Neuronal stem cell (in vitro differentiated cells): Measurements from ENCODE around the gene KCTD16.

Experiments used
- DNase-seq: peaks from one replicate; pipeline ENCODE4 v3.0.0-alpha.2; 2013; ENCODE audit warnings: low spot score
- H2AFZ ChIP-seq: one replicate; pipeline ENCODE4 v1.6.1; 2013; ENCODE audit warnings: mild to moderate bottlenecking, low read length, inconsistent platforms
- H2AK5ac ChIP-seq: 2 replicates; pipeline ENCODE4 v1.6.1; 2013; ENCODE audit warnings: low read depth, mild to moderate bottlenecking, inconsistent platforms, low read length, moderate library complexity, mixed read lengths
- H2BK120ac ChIP-seq: 2 replicates; pipeline ENCODE4 v1.6.1; 2013; ENCODE audit warnings: low read depth, mild to moderate bottlenecking, inconsistent platforms, low read length, moderate library complexity, mixed read lengths
- H2BK12ac ChIP-seq: one replicate; pipeline ENCODE4 v1.6.1; 2013; ENCODE audit warnings: low read length, inconsistent platforms
- H2BK15ac ChIP-seq: 2 replicates; pipeline ENCODE4 v1.6.1; 2013; ENCODE audit warnings: mild to moderate bottlenecking, low read length, inconsistent platforms, mixed read lengths
- H2BK5ac ChIP-seq: one replicate; pipeline ENCODE4 v1.6.1; 2013; ENCODE audit warnings: inconsistent platforms, mild to moderate bottlenecking, low read length, moderate library complexity
- H3K14ac ChIP-seq: one replicate; pipeline ENCODE4 v1.6.1; 2013; ENCODE audit warnings: low read length, inconsistent platforms
- H3K18ac ChIP-seq: 2 replicates; pipeline ENCODE4 v1.6.1; 2013; ENCODE audit warnings: low read length, inconsistent platforms
- H3K23ac ChIP-seq: 2 replicates; pipeline ENCODE4 v1.6.1; 2013; ENCODE audit warnings: low read depth, mild to moderate bottlenecking, mixed read lengths, low read length, inconsistent platforms; ENCODE audit not compliant: poor library complexity
- H3K27ac ChIP-seq: replicated peaks from 3 replicates; pipeline ENCODE4 v1.5.1; 2013; ENCODE audit warnings: low read length, inconsistent platforms
- H3K27me3 ChIP-seq, 3 experiments: 2 replicates each; pipeline ENCODE4 v1.6.1; 2013; ENCODE audit warnings: low read length in 3 of 3, mild to moderate bottlenecking in 2 of 3, inconsistent platforms in 1 of 3, low read depth in 1 of 3, mixed read lengths in 1 of 3, moderate library complexity in 1 of 3; ENCODE audit not compliant: control insufficient read depth in 3 of 3, insufficient read depth in 3 of 3
- H3K36me3 ChIP-seq, 2 donors: replicated peaks in 1 of 2; 2 replicates each; pipeline ENCODE4 v1.6.1; 2013; ENCODE audit warnings: low read length in 2 of 2; ENCODE audit not compliant: control insufficient read depth in 2 of 2, insufficient read depth in 2 of 2
- H3K4ac ChIP-seq: 2 replicates; pipeline ENCODE4 v1.6.1; 2013; ENCODE audit warnings: inconsistent platforms, mild to moderate bottlenecking, low read length, moderate library complexity
- H3K4me1 ChIP-seq, 2 donors: 1 replicate in 1 of 2; 2 replicates in 1 of 2; pipeline ENCODE4 v1.6.1; 2013; ENCODE audit warnings: low read length in 2 of 2, low read depth in 1 of 2; ENCODE audit not compliant: control insufficient read depth in 2 of 2, insufficient read depth in 1 of 2
- H3K4me2 ChIP-seq: one replicate; pipeline ENCODE4 v1.6.1; 2013; ENCODE audit warnings: mild to moderate bottlenecking, low read length, inconsistent platforms; ENCODE audit not compliant: insufficient read depth, poor library complexity, severe bottlenecking
- H3K4me3 ChIP-seq, 2 donors: 2 replicates each; pipeline ENCODE4 v1.5.1; 2013; ENCODE audit warnings: low read length in 2 of 2, mild to moderate bottlenecking in 2 of 2, inconsistent platforms in 1 of 2, moderate library complexity in 1 of 2
- H3K79me1 ChIP-seq: one replicate; pipeline ENCODE4 v1.6.1; 2013; ENCODE audit warnings: low read depth, mild to moderate bottlenecking, inconsistent platforms, low read length, moderate library complexity
- H3K9ac ChIP-seq: one replicate; pipeline ENCODE4 v1.6.1; 2013; ENCODE audit warnings: mild to moderate bottlenecking, low read depth, low read length, inconsistent platforms; ENCODE audit not compliant: poor library complexity
- H3K9me3 ChIP-seq, 2 donors: replicated peaks in 1 of 2; 2 replicates each; pipeline versions ENCODE3 to v1.6.1; 2013; ENCODE audit warnings: low read length in 2 of 2, mild to moderate bottlenecking in 2 of 2, inconsistent platforms in 1 of 2, low read depth in 1 of 2, mixed read lengths in 1 of 2, moderate library complexity in 1 of 2; ENCODE audit not compliant: control insufficient read depth in 2 of 2, insufficient read depth in 1 of 2
- H4K8ac ChIP-seq: one replicate; pipeline ENCODE4 v1.6.1; 2013; ENCODE audit warnings: low read depth, mild to moderate bottlenecking, inconsistent platforms, low read length, moderate library complexity
- H4K91ac ChIP-seq: one replicate; pipeline ENCODE4 v1.6.1; 2013; ENCODE audit warnings: low read length, low read depth, mild to moderate bottlenecking, inconsistent platforms; ENCODE audit not compliant: poor library complexity
- WGBS, 2 donors: extraction: QIAGEN DNeasy Blood & Tissue Kit; methylation state at CpG; one replicate each; pipeline ENCODE4 v1.1.7; 2013; ENCODE audit warnings: missing lambda C conversion rate in 2 of 2, mixed read lengths in 1 of 2; ENCODE audit not compliant: insufficient read length in 2 of 2, insufficient replicate concordance in 1 of 2; ENCODE audit errors: extremely low coverage in 2 of 2; 5-methylcytosine and 5-hydroxymethylcytosine counted together

The KCTD16 gene

DNA sequence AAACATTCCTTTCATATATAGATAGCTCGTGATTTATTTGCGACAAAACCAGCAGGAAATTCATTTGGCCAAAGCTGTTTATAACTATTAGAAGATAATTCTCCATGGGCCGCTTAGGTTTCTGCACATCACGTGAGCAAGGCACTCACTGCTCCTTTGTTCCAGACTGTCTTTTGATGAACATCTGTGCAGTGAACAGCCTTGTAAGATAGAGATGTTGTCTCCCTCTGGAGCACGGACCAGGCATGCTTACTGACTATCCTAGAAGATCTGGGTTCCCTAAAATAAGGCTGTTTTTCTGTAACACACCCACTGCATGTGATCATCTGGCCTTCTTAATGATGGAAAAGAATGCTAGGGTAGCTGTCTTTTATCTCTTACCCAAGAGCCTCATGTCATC, 31.1 kb upstream of the KCTD16 start:
- Histone ChIP-seq H2BK120ac (no peak overlapping the region), H3K4me3 (no peak overlapping the region), H3K36me3 (no peaks in the 10 kb centered on the region), H3K79me1 (no peaks in the 10 kb centered on the region), H2BK12ac (no peak overlapping the region), H3K4me2 (no peak overlapping the region), H2AFZ (no peak overlapping the region), H3K23ac (no peak overlapping the region), H3K18ac (no peak overlapping the region), H2AK5ac (no peak overlapping the region), H2BK5ac (no peak overlapping the region), H3K27me3 (no peaks in the 10 kb centered on the region), H4K91ac (no peak overlapping the region), H3K27ac (no peak overlapping the region), H2BK15ac (no peak overlapping the region), H3K4ac (no peak overlapping the region), H4K8ac (no peak overlapping the region), H3K9me3 (no peaks in the 10 kb centered on the region), H3K14ac (no peak overlapping the region), H3K4me1 (peaks cover 0 to 6% of the 10 kb centered on the region in 2 donors), H3K9ac (no peak overlapping the region)
- WGBS, 2 donors, result no CpG with 5 or more reads among the region's 5 CpGs
- DNase-seq, result no peak

DNA sequence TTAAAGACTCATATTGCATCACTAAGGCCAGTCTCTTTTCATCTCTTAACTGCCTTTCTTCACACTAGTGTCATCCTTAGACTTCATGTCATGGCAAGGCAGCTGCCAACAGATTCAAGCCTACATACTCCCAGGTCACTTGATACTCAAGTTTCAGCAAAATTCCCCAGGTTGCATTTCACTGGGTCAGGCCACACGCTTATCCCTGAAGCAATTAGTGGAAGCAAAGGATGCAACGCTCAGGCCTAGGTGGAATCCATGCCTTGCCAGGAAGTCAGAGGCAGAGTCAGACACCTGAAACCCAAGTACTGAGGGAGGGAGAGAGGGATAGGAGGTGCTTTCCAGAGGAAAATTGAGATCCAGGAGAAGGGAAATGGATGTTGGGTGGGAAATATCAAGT, 29.1 kb upstream of the KCTD16 start:
- H3K4me1 ChIP-seq, result peaks cover 0 to 6% of the 10 kb centered on the region in 2 donors
- H3K4me3 ChIP-seq, result no peak overlapping the region
- H3K79me1 ChIP-seq, result no peaks in the 10 kb centered on the region
- no peak overlapping the region for H3K27ac ChIP-seq
- no peak overlapping the region for H2BK15ac ChIP-seq
- no peak overlapping the region for H2BK120ac ChIP-seq
- no CpG with 5 or more reads among the region's 2 CpGs for WGBS, 2 donors
- no peak overlapping the region for H2BK5ac ChIP-seq
- H3K9ac ChIP-seq, result no peak overlapping the region
- H3K27me3 ChIP-seq, result no peaks in the 10 kb centered on the region
- no peak overlapping the region for H3K4me2 ChIP-seq
- H2AFZ ChIP-seq, result peak overlapping the region; percentile 57
- no peak overlapping the region for H4K91ac ChIP-seq
- no peak overlapping the region for H4K8ac ChIP-seq
- no peak overlapping the region for H2AK5ac ChIP-seq
- no peak overlapping the region for H3K23ac ChIP-seq
- DNase-seq, result no peak
- no peak overlapping the region for H3K4ac ChIP-seq
- H3K9me3 ChIP-seq, result no peaks in the 10 kb centered on the region
- no peak overlapping the region for H2BK12ac ChIP-seq
- no peak overlapping the region for H3K14ac ChIP-seq
- no peak overlapping the region for H3K18ac ChIP-seq
- H3K36me3 ChIP-seq, result no peaks in the 10 kb centered on the region

DNA sequence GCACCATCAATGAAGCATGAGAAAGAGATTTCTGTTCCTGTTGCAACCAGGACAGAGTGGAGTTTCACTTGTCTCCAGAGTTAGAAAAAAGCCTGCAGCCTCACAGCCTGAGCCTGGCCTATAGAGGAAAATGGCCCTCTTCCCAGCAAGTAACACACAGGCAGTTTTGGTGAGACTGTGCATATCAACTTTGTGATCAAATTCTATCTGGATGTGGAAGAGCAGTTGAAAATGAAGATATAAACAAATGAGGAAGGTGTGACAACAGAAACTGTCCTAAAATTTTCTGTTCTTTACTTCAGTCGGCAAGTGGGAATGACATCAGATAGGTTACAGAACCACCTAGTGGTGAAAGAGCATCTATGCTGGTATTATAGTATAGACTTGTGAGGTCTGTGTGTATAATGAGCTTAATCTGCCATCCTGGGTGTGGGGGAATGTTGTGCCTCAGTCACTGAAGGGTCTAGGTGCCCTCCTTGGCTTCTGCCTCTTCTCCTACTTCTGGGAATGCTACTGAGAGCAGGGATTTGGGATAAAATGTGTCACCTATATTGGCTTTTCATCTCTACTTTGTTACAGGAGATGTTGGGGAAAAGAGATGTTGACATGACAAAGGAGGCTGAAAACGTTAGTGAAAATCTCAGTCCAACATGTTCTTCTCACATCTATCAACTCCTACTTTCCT, 28.4 kb upstream of the KCTD16 start:
- Histone ChIP-seq H3K4me3 (no peak overlapping the region), H3K18ac (no peak overlapping the region), H3K36me3 (no peaks in the 10 kb centered on the region), H2BK12ac (no peak overlapping the region), H4K8ac (no peak overlapping the region), H3K9me3 (no peaks in the 10 kb centered on the region), H3K23ac (no peak overlapping the region), H2BK15ac (no peak overlapping the region), H3K4me1 (peaks cover 0 to 6% of the 10 kb centered on the region in 2 donors), H4K91ac (no peak overlapping the region), H3K4ac (no peak overlapping the region), H2AFZ (peak overlapping the region; percentile 57), H2AK5ac (no peak overlapping the region), H2BK5ac (no peak overlapping the region), H3K79me1 (no peaks in the 10 kb centered on the region), H3K14ac (no peak overlapping the region), H3K27me3 (no peaks in the 10 kb centered on the region), H3K4me2 (no peak overlapping the region), H3K9ac (no peak overlapping the region), H2BK120ac (no peak overlapping the region), H3K27ac (no peak overlapping the region)
- DNase-seq, result no peak
- no CpG with 5 or more reads among the region's 2 CpGs for WGBS, 2 donors

- Histone ChIP-seq H4K91ac (no peak overlapping the region), H2BK120ac (no peak overlapping the region), H4K8ac (no peak overlapping the region), H3K23ac (no peak overlapping the region), H3K9me3 (no peaks in the 10 kb centered on the region), H3K4me2 (no peak overlapping the region), H2AFZ (peak overlapping the region; percentile 57), H3K14ac (no peak overlapping the region), H3K9ac (no peak overlapping the region), H2BK5ac (no peak overlapping the region), H2BK12ac (no peak overlapping the region), H2AK5ac (no peak overlapping the region), H3K4me1 (peaks cover 0 to 6% of the 10 kb centered on the region in 2 donors), H3K36me3 (no peaks in the 10 kb centered on the region), H3K27me3 (no peaks in the 10 kb centered on the region), H3K79me1 (no peaks in the 10 kb centered on the region), H3K4ac (no peak overlapping the region), H3K18ac (no peak overlapping the region), H2BK15ac (no peak overlapping the region), H3K27ac (no peak overlapping the region), H3K4me3 (no peak overlapping the region)
- WGBS, 2 donors, result no CpG with 5 or more reads among the region's 1 CpG
- DNase-seq, result no peak
These were observed 27.9 kb upstream of the KCTD16 start for GRCh38 chr5:144142824-144143162.
